Body of pancreas (tissue), 4 donors: ENCODE data around the gene SUN5.

Source experiments
- CTCF ChIP-seq, 7 experiments: fragments of 450-650 bp in 4 of 7; fragments of 200-600 bp in 3 of 7; sonication (generic) in 3 of 7; IDR thresholded peaks; one replicate each; pipeline ENCODE4 v1.5.1; 2016 to 2019; ENCODE audit warnings: antibody characterized with exemption in 7 of 7
- POLR2A ChIP-seq, 3 donors: fragments of 450-650 bp; IDR thresholded peaks; one replicate each; pipeline ENCODE4 v1.6.1; 2016; ENCODE audit warnings: antibody characterized with exemption in 3 of 3, mild to moderate bottlenecking in 2 of 3

- TF ChIP-seq CTCF (IDR thresholded peaks at IDR 0.05) (no peak), POLR2A (IDR thresholded peaks at IDR 0.05) (no peak)
Observed at GRCh38 chr20:33018169-33018931, 14.1 kb upstream of the SUN5 start.
